WTC11 (cell line): Measurements from ENCODE around the gene C1QTNF2. TPM values are rescaled to one million over a fixed set of nuclear protein-coding genes. Genes with fewer than 3 reads are reported as not detected.

Source experiments
- ATAC-seq: fragments of 200-7000 bp; cut with Tn5 transposase; 2 replicates; pipeline ENCODE4 v1.10.0; 2021; ENCODE audit warnings: mild to moderate bottlenecking, moderate library complexity
- CTCF ChIA-PET: fragments of 300-600 bp; sonication (Branson Sonifier 250); formaldehyde crosslinking; loops from one replicate; lab custom pipeline; 2021; ENCODE audit warnings: antibody characterized with exemption; lab: Charles Lee
- POLR2A ChIA-PET: fragments of 350-600 bp; sonication (Branson Sonifier 250); formaldehyde crosslinking; loops from one replicate; lab custom pipeline; 2021; ENCODE audit warnings: antibody characterized with exemption; lab: Charles Lee
- DNase-seq: peaks from one replicate; pipeline ENCODE4 v3.0.0; 2021; ENCODE audit warnings: low spot score
- H3K27ac Mint-ChIP-seq: 2 replicates; pipeline ENCODE4 v1.8.0; 2021; ENCODE audit warnings: mixed read lengths
- H3K27me3 Mint-ChIP-seq: 2 replicates; pipeline ENCODE4 v1.8.0; 2021; ENCODE audit warnings: low read depth, mild to moderate bottlenecking, moderate library complexity, mixed read lengths
- H3K36me3 Mint-ChIP-seq: 2 replicates; pipeline ENCODE4 v1.8.0; 2021; ENCODE audit warnings: mixed read lengths
- H3K4me1 Mint-ChIP-seq: 2 replicates; pipeline ENCODE4 v1.8.0; 2022; ENCODE audit warnings: mixed read lengths
- H3K4me3 Mint-ChIP-seq: 2 replicates; pipeline ENCODE4 v1.8.0; 2021; ENCODE audit warnings: mild to moderate bottlenecking, moderate library complexity, mixed read lengths
- H3K9me3 Mint-ChIP-seq: 2 replicates; pipeline ENCODE4 v1.8.0; 2021; ENCODE audit warnings: mixed read lengths
- CREM ChIP-seq: sonication (generic); formaldehyde crosslinking; IDR thresholded peaks from 2 replicates; pipeline ENCODE4 v1.8.1; 2022; ENCODE audit warnings: mild to moderate bottlenecking, missing genetic modification reagents, moderate library complexity
- ESRRA ChIP-seq: sonication (generic); formaldehyde crosslinking; IDR thresholded peaks from 2 replicates; pipeline ENCODE4 v1.8.1; 2022; ENCODE audit warnings: mild to moderate bottlenecking, missing genetic modification reagents, borderline replicate concordance
- FOXP1 ChIP-seq: sonication (generic); formaldehyde crosslinking; IDR thresholded peaks from 2 replicates; pipeline ENCODE4 v1.8.0; 2022; ENCODE audit warnings: missing genetic modification reagents, mild to moderate bottlenecking, moderate library complexity, borderline replicate concordance
- KAT7 ChIP-seq: sonication (generic); formaldehyde crosslinking; IDR thresholded peaks from 2 replicates; pipeline ENCODE4 v1.8.1; 2023; ENCODE audit warnings: missing genetic modification reagents, mild to moderate bottlenecking, borderline replicate concordance
- NFE2L1 ChIP-seq: sonication (generic); formaldehyde crosslinking; IDR thresholded peaks from 2 replicates; pipeline ENCODE4 v1.8.1; 2023; ENCODE audit warnings: missing genetic modification reagents
- SP1 ChIP-seq: sonication (generic); formaldehyde crosslinking; conservative IDR thresholded peaks from 2 replicates; pipeline ENCODE4 v1.8.1; 2022; ENCODE audit warnings: missing genetic modification reagents
- TEAD1 ChIP-seq: sonication (generic); formaldehyde crosslinking; IDR thresholded peaks from 2 replicates; pipeline ENCODE4 v1.8.0; 2022; ENCODE audit warnings: mild to moderate bottlenecking, missing genetic modification reagents
- ZNF232 ChIP-seq: sonication (generic); formaldehyde crosslinking; IDR thresholded peaks from 2 replicates; pipeline ENCODE4 v1.8.0; 2022; ENCODE audit warnings: mild to moderate bottlenecking, missing genetic modification reagents
- total RNA-seq: library from RNA; stranded (reverse); gene quantifications from 3 replicates; pipeline ENCODE4 v1.2.3, GENCODE V29; 2021
- TF ChIP-seq, protein P1 (sequence below): fragments of 250-450 bp; sonication (Bioruptor Pico); IDR thresholded peaks from 2 replicates; pipeline ENCODE4 v1.9.0; 2021; ENCODE audit warnings: mild to moderate bottlenecking, borderline replicate concordance
- TF ChIP-seq, protein P2 (sequence below): sonication (generic); formaldehyde crosslinking; IDR thresholded peaks from 2 replicates; pipeline ENCODE4 v1.8.1; 2022; ENCODE audit warnings: low read depth, mild to moderate bottlenecking, moderate library complexity, missing genetic modification reagents, borderline replicate concordance
- TF ChIP-seq, protein P3 (sequence below): sonication (generic); formaldehyde crosslinking; IDR thresholded peaks from 2 replicates; pipeline ENCODE4 v1.8.1; 2023; ENCODE audit warnings: mild to moderate bottlenecking, missing genetic modification reagents
- TF ChIP-seq, protein P4 (sequence below): fragments of 250-450 bp; sonication (Bioruptor Pico); IDR thresholded peaks from 2 replicates; pipeline ENCODE4 v1.9.0; 2021; ENCODE audit warnings: moderate library complexity, mild to moderate bottlenecking, inconsistent platforms, borderline replicate concordance
- TF ChIP-seq, protein P5 (sequence below): sonication (generic); formaldehyde crosslinking; IDR thresholded peaks from 2 replicates; pipeline ENCODE4 v1.8.0; 2023; ENCODE audit warnings: missing genetic modification reagents, mild to moderate bottlenecking, borderline replicate concordance

C1QTNF2 gene
- total RNA-seq, 1 experiment from 2014 or later: 0.52 TPM

DNA sequence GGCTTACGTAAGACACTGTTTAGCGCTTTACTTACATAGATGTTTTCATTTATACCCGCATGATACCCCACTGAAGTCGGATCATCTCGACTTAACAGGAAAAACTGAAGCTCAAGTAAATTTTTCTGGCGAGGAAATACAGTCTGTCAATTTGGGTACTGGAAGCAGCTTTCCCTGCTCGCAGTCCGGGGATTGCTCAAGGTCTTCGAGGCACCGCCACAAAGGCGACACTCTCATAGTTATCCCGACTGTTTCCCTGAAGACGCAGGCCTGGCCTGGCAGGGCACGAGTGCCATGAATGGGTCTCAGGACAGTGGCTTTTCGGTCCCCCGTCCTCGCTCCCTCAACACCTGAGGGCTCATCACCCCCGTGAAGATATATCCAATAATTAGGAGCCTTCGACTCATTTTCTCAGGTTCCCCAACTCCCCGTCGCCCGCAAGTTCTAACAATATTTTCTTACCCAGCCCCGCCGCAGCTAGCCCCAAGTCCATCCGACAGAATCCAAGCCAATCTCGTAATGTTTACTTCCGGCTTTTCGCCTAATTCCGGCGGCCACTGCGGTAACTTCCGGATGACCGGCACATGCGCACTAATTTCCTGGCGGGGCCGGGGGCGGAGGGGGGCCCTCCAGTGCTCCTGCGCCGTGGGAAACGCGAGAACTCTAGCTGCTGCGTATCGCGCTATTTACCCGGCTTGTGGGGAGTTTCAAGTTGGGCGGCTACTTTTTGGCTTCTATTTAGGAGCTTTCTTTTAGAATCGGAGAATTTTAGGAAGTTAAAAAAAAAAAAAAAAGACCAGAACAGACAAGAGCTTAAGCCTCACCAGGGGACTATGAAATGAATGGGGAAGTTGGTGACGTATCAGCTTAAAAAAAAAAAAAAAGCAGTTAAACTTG is 48.4 kb upstream of the C1QTNF2 start, which contains the start of gene SLU7 (continued):
- TF ChIP-seq, protein P1, sequence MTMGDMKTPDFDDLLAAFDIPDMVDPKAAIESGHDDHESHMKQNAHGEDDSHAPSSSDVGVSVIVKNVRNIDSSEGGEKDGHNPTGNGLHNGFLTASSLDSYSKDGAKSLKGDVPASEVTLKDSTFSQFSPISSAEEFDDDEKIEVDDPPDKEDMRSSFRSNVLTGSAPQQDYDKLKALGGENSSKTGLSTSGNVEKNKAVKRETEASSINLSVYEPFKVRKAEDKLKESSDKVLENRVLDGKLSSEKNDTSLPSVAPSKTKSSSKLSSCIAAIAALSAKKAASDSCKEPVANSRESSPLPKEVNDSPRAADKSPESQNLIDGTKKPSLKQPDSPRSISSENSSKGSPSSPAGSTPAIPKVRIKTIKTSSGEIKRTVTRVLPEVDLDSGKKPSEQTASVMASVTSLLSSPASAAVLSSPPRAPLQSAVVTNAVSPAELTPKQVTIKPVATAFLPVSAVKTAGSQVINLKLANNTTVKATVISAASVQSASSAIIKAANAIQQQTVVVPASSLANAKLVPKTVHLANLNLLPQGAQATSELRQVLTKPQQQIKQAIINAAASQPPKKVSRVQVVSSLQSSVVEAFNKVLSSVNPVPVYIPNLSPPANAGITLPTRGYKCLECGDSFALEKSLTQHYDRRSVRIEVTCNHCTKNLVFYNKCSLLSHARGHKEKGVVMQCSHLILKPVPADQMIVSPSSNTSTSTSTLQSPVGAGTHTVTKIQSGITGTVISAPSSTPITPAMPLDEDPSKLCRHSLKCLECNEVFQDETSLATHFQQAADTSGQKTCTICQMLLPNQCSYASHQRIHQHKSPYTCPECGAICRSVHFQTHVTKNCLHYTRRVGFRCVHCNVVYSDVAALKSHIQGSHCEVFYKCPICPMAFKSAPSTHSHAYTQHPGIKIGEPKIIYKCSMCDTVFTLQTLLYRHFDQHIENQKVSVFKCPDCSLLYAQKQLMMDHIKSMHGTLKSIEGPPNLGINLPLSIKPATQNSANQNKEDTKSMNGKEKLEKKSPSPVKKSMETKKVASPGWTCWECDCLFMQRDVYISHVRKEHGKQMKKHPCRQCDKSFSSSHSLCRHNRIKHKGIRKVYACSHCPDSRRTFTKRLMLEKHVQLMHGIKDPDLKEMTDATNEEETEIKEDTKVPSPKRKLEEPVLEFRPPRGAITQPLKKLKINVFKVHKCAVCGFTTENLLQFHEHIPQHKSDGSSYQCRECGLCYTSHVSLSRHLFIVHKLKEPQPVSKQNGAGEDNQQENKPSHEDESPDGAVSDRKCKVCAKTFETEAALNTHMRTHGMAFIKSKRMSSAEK: no peak
- TF ChIP-seq, protein P2, sequence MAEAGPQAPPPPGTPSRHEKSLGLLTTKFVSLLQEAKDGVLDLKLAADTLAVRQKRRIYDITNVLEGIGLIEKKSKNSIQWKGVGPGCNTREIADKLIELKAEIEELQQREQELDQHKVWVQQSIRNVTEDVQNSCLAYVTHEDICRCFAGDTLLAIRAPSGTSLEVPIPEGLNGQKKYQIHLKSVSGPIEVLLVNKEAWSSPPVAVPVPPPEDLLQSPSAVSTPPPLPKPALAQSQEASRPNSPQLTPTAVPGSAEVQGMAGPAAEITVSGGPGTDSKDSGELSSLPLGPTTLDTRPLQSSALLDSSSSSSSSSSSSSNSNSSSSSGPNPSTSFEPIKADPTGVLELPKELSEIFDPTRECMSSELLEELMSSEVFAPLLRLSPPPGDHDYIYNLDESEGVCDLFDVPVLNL (CRISPR knock-in tag): no peak
- TF ChIP-seq, protein P3, sequence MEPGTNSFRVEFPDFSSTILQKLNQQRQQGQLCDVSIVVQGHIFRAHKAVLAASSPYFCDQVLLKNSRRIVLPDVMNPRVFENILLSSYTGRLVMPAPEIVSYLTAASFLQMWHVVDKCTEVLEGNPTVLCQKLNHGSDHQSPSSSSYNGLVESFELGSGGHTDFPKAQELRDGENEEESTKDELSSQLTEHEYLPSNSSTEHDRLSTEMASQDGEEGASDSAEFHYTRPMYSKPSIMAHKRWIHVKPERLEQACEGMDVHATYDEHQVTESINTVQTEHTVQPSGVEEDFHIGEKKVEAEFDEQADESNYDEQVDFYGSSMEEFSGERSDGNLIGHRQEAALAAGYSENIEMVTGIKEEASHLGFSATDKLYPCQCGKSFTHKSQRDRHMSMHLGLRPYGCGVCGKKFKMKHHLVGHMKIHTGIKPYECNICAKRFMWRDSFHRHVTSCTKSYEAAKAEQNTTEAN (CRISPR knock-in tag): no peak

DNA sequence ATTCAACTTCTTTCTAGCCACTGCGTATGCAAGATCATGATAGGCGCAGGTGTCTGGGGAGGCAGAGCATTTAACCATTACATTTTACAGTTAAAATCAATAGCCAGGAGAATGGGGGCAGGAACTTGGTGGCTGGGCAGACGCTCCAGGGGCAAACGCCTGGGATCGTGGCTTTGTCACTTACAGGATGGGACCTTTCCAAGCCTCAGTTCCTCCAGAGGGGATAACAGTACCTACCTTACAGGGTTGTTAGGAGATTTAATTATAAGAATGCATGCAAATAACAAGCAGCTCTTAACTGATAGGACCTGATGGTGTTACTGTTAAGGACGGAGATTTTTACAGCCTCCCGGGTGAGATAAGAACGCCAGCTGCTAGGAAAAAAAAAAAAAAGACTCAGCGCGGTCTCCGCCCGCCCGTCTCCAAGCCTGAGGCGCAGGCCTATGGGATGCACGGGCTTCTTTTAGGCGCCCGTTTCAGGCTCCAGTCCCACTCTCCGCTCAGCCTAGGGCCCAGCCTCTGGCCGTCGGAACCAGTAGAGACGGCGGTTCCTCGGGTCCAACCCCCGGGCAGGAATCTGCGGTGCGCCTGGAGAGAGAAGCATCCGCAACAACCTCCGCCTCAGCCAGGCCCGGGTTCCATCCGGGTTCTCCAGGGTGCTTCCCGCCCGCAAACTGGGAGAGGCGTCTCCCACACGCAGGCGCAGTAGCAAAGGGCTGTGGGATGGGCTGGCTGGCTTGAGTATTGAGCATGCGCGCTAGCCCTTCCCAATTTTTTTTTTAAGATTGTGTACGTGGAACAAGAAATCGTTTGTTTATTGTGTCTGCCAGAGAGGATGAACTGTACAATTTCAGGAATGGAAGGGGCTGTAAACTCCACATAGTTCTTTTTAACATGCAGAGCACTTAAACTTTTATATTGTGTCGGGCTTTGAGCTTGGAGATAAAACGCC is 29.3 kb upstream of the C1QTNF2 start, which contains the start of gene FAM200C:
FAM200C (minus strand) TSS at position 653 of the 952 bp plus-strand sequence. CDS start 4,564 bp downstream, outside the sequence.
- peaks cover 18% of the 10 kb centered on the region for H3K36me3 Mint-ChIP-seq
- peak; percentile 96 for ATAC-seq
- POLR2A ChIA-PET: interaction anchor here (0.6 to 1.6 kb wide), 6 partner anchors 19 to 875 kb away, joined by 3 to 4 read pairs (median 3); partner anchors contain the start of gene PTTG1
- peaks cover 13% of the 10 kb centered on the region for H3K4me1 Mint-ChIP-seq
- DNase-seq: peak; percentile 90
- peak within 1 kb of the TSS; percentile 88 for H3K4me3 Mint-ChIP-seq
- CTCF ChIA-PET: interaction anchor here (0.5 to 3.0 kb wide), 6 partner anchors 9 to 378 kb away, joined by 3 to 12 read pairs (median 4); partner anchors contain the start of gene SLU7
- H3K27me3 Mint-ChIP-seq: no peaks in the 10 kb centered on the region; the same call in 1 of the 2 replicates
- H3K27ac Mint-ChIP-seq: peak within 1 kb of the TSS; percentile 59
- H3K9me3 Mint-ChIP-seq: no peaks in the 10 kb centered on the region
- TF ChIP-seq FOXP1 (CRISPR knock-in tag) (peak; percentile 78; the same call in 1 of the 2 replicates), ESRRA (CRISPR knock-in tag) (no peak), TEAD1 (peak; percentile 42; the same call in 1 of the 2 replicates), CREM (CRISPR knock-in tag) (peak; percentile 56), NFE2L1 (0 out of 2 replicates have a peak, but pooled peaks have one; percentile 54), KAT7 (0 out of 2 replicates have a peak, but pooled peaks have one; percentile 38), SP1 (CRISPR knock-in tag) (peak; percentile 55; the same call in 1 of the 2 replicates), ZNF232 (CRISPR knock-in tag) (peak; percentile 29; the same call in 1 of the 2 replicates)
- TF ChIP-seq, protein P4, sequence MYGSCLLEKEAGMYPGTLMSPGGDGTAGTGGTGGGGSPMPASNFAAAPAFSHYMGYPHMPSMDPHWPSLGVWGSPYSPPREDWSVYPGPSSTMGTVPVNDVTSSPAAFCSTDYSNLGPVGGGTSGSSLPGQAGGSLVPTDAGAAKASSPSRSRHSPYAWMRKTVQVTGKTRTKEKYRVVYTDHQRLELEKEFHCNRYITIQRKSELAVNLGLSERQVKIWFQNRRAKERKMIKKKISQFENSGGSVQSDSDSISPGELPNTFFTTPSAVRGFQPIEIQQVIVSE (CRISPR knock-in tag): no peak
- TF ChIP-seq, protein P5, sequence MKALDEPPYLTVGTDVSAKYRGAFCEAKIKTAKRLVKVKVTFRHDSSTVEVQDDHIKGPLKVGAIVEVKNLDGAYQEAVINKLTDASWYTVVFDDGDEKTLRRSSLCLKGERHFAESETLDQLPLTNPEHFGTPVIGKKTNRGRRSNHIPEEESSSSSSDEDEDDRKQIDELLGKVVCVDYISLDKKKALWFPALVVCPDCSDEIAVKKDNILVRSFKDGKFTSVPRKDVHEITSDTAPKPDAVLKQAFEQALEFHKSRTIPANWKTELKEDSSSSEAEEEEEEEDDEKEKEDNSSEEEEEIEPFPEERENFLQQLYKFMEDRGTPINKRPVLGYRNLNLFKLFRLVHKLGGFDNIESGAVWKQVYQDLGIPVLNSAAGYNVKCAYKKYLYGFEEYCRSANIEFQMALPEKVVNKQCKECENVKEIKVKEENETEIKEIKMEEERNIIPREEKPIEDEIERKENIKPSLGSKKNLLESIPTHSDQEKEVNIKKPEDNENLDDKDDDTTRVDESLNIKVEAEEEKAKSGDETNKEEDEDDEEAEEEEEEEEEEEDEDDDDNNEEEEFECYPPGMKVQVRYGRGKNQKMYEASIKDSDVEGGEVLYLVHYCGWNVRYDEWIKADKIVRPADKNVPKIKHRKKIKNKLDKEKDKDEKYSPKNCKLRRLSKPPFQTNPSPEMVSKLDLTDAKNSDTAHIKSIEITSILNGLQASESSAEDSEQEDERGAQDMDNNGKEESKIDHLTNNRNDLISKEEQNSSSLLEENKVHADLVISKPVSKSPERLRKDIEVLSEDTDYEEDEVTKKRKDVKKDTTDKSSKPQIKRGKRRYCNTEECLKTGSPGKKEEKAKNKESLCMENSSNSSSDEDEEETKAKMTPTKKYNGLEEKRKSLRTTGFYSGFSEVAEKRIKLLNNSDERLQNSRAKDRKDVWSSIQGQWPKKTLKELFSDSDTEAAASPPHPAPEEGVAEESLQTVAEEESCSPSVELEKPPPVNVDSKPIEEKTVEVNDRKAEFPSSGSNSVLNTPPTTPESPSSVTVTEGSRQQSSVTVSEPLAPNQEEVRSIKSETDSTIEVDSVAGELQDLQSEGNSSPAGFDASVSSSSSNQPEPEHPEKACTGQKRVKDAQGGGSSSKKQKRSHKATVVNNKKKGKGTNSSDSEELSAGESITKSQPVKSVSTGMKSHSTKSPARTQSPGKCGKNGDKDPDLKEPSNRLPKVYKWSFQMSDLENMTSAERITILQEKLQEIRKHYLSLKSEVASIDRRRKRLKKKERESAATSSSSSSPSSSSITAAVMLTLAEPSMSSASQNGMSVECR (CRISPR knock-in tag): no peak; the same call in 1 of the 2 replicates
- TF ChIP-seq, protein P1: no peak
